Left colon (tissue), 2 donors: ENCODE data around the gene CRPPA. TPM values are rescaled to one million over a fixed set of nuclear protein-coding genes. Genes with fewer than 3 reads are reported as not detected.
"Not testable (repeated sequence)": the region's sequence is repeated elsewhere in the genome, so short reads cannot be mapped to it uniquely, and the experiment has no call there.

Experiments
- ATAC-seq: fragments of 200-7000 bp; cut with Tn5 transposase; one replicate; pipeline ENCODE4 v1.9.1; 2020; ENCODE audit warnings: mild to moderate bottlenecking, moderate library complexity
- DNase-seq, 2 donors: peaks; one replicate each; pipeline ENCODE4 v3.0.0-alpha.2; 2020
- intact Hi-C, 2 donors: fragments of 100-400 bp; cut with DNase I in 1 of 2; cut with micrococcal nuclease in 1 of 2; formaldehyde crosslinking; loops; one replicate each; pipeline versions ENCODE4 v1.11.2 to v1.14.0; 2022; cut with DNase I, micrococcal nuclease
- total RNA-seq, 2 donors: library from RNA; stranded (reverse); fragmentation: NEBNext Ultra II Directional; extraction: Animal tissue kit (Norgen Biotek cat#: 25700); gene quantifications; one replicate each; pipeline ENCODE4 v1.2.1, GENCODE V29; 2021
- donor health status: DM: no; HTN: no; CAD: no.
- donor health status: DM: yes; HTN: yes; CAD: no.

CRPPA gene
- total RNA-seq, 2 donors from 2014 or later, result 2.6 to 2.7 TPM

- DNase-seq (no peak), ATAC-seq (no peak)
- intact Hi-C loops, result no loop called here
Measured at GRCh38 chr7:16400893-16401275, 20.5 kb downstream of the CRPPA start.

- no peak for DNase-seq
- ATAC-seq, result no peak
- intact Hi-C loops, result no loop called here
Measured at GRCh38 chr7:16399916-16400892, 21.1 kb downstream of the CRPPA start.

GRCh38 chr7:16399265-16399831 is 22.0 kb downstream of the CRPPA start:
- DNase-seq (no peak), ATAC-seq (no peak)

GRCh38 chr7:16398146-16399017 is 23.0 kb downstream of the CRPPA start:
- DNase-seq (no peak), ATAC-seq (no peak)
- intact Hi-C loops, result no loop called here

More at GRCh38 chr7:16399265-16399831, 22.0 kb downstream of the CRPPA start:
- intact Hi-C loops, result no loop called here

- DNase-seq, result no peak
- intact Hi-C loops, result no loop called here
- no peak for ATAC-seq
Measured at GRCh38 chr7:16397501-16398145, 23.7 kb downstream of the CRPPA start.

- intact Hi-C loops, result no loop called here
- DNase-seq, result no peak
- ATAC-seq, result no peak
Measured at GRCh38 chr7:16396766-16397500, 24.4 kb downstream of the CRPPA start.

GRCh38 chr7:16395121-16395520 is 26.2 kb downstream of the CRPPA start:
- no peak for ATAC-seq

GRCh38 chr7:16393862-16394422 is 27.4 kb downstream of the CRPPA start:
- DNase-seq (no peak), ATAC-seq (no peak)
- intact Hi-C loops, result no loop called here

More at GRCh38 chr7:16395121-16395520, 26.2 kb downstream of the CRPPA start:
- intact Hi-C loops, result no loop called here
- no peak for DNase-seq

- DNase-seq (no peak), ATAC-seq (no peak)
Measured at GRCh38 chr7:16392990-16393523, 28.3 kb downstream of the CRPPA start.

GRCh38 chr7:16383786-16384185 is 37.6 kb downstream of the CRPPA start:
- ATAC-seq, DNase-seq, intact Hi-C loops: not testable (repeated sequence)

More at GRCh38 chr7:16392990-16393523, 28.3 kb downstream of the CRPPA start:
- intact Hi-C loops, result no loop called here

GRCh38 chr7:16383103-16383502 is 38.2 kb downstream of the CRPPA start:
- intact Hi-C loops, result not testable (repeated sequence)

More at GRCh38 chr7:16383103-16383502, 38.2 kb downstream of the CRPPA start:
- not testable (repeated sequence) for DNase-seq, ATAC-seq

Other genes starting within 250 kb of the CRPPA start
- 1 to 10 TPM; 6.4 to 7.1 TPM for gene SOSTDC1, start 44.2 kb upstream of the CRPPA start, total RNA-seq
- gene LRRC72, start 105.3 kb upstream of the CRPPA start, total RNA-seq, result not detected
- 10 to 100 TPM; 22.8 to 27.5 TPM for gene ANKMY2, start 224.2 kb upstream of the CRPPA start, total RNA-seq
- gene BZW2, start 224.6 kb upstream of the CRPPA start, total RNA-seq, result 10 to 100 TPM; 52.9 to 62.3 TPM